Suprapubic skin (tissue), 4 donors: ENCODE measurements around the gene PRRC1.

Experiments used
- CTCF ChIP-seq, 2 donors: fragments of 200-600 bp in 1 of 2; fragments of 450-650 bp in 1 of 2; sonication (generic) in 1 of 2; IDR thresholded peaks; one replicate each; pipeline ENCODE4 v1.5.1; 2016 to 2019; ENCODE audit warnings: antibody characterized with exemption in 2 of 2, mild to moderate bottlenecking in 1 of 2, moderate library complexity in 1 of 2
- EP300 ChIP-seq: sonication (generic); formaldehyde crosslinking; IDR thresholded peaks from one replicate; pipeline ENCODE4 v1.6.1; 2017; ENCODE audit warnings: antibody characterized with exemption
- POLR2AphosphoS5 ChIP-seq, 3 donors: sonication (generic); formaldehyde crosslinking; IDR thresholded peaks; one replicate each; pipeline ENCODE4 v1.6.1; 2017; ENCODE audit warnings: antibody characterized with exemption in 3 of 3

GRCh38 chr5:127536687-127537086 lies 19.2 kb downstream of the PRRC1 start:
- no peak for TF ChIP-seq CTCF (IDR thresholded peaks at IDR 0.05)
- no peak for TF ChIP-seq POLR2AphosphoS5 (IDR thresholded peaks at IDR 0.05)
- no peak for TF ChIP-seq EP300
